PFSK-1 (cell line): ENCODE data around the gene ZNF592.

ENCODE experiments used
- POLR2AphosphoS5 ChIP-seq: IDR thresholded peaks from 2 replicates; pipeline ENCODE4 v1.6.1; 2012; ENCODE audit warnings: low read depth, mild to moderate bottlenecking, control low read depth, low read length, moderate library complexity
- SIN3A ChIP-seq: IDR thresholded peaks from 2 replicates; pipeline ENCODE4 v1.6.1; 2012; ENCODE audit warnings: mild to moderate bottlenecking, low read length, moderate library complexity, borderline replicate concordance; ENCODE audit not compliant: insufficient read depth
- TAF1 ChIP-seq: IDR thresholded peaks from 2 replicates; pipeline ENCODE4 v1.6.1; 2012; ENCODE audit warnings: low read length, control low read depth, borderline replicate concordance; ENCODE audit not compliant: insufficient read depth
- TF ChIP-seq, protein P1 (sequence below), 2 experiments: IDR thresholded peaks; 2 replicates each; pipeline versions ENCODE4 v1.6.1 to v1.8.0; 2011 to 2012; ENCODE audit warnings: low read depth in 2 of 2, low read length in 2 of 2, control low read depth in 1 of 2, inconsistent platforms in 1 of 2, mild to moderate bottlenecking in 1 of 2, moderate library complexity in 1 of 2; ENCODE audit not compliant: insufficient read depth in 1 of 2

GRCh38 chr15:84855136-84855535 lies 106.7 kb downstream of the ZNF592 start:
- TF ChIP-seq TAF1 (no peak), SIN3A (no peak), POLR2AphosphoS5 (no peak)
- TF ChIP-seq, protein P1, sequence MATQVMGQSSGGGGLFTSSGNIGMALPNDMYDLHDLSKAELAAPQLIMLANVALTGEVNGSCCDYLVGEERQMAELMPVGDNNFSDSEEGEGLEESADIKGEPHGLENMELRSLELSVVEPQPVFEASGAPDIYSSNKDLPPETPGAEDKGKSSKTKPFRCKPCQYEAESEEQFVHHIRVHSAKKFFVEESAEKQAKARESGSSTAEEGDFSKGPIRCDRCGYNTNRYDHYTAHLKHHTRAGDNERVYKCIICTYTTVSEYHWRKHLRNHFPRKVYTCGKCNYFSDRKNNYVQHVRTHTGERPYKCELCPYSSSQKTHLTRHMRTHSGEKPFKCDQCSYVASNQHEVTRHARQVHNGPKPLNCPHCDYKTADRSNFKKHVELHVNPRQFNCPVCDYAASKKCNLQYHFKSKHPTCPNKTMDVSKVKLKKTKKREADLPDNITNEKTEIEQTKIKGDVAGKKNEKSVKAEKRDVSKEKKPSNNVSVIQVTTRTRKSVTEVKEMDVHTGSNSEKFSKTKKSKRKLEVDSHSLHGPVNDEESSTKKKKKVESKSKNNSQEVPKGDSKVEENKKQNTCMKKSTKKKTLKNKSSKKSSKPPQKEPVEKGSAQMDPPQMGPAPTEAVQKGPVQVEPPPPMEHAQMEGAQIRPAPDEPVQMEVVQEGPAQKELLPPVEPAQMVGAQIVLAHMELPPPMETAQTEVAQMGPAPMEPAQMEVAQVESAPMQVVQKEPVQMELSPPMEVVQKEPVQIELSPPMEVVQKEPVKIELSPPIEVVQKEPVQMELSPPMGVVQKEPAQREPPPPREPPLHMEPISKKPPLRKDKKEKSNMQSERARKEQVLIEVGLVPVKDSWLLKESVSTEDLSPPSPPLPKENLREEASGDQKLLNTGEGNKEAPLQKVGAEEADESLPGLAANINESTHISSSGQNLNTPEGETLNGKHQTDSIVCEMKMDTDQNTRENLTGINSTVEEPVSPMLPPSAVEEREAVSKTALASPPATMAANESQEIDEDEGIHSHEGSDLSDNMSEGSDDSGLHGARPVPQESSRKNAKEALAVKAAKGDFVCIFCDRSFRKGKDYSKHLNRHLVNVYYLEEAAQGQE (IDR thresholded peaks at IDR 0.05; ENCODE audit: insufficient read depth in 1 of 2, low read depth in 2 of 2, low read length in 2 of 2), result no peak
